Choroid plexus epithelial cell (primary cell): ENCODE measurements around the gene PTGES3.

ENCODE experiments used
- DNase-seq: peaks from one replicate; pipeline ENCODE4 v3.0.0-alpha.2; 2010; ENCODE audit warnings: low read depth
- H3K4me3 ChIP-seq: 2 replicates; pipeline ENCODE4 v1.5.1; 2011; ENCODE audit warnings: low read depth, mild to moderate bottlenecking, control low read depth, low read length, moderate library complexity
- TF ChIP-seq, protein P1 (sequence below): conservative IDR thresholded peaks from 2 replicates; pipeline ENCODE4 v1.5.1; 2011; ENCODE audit warnings: low read depth, mild to moderate bottlenecking, control low read depth, inconsistent platforms, low read length, moderate library complexity

The PTGES3 gene

DNA sequence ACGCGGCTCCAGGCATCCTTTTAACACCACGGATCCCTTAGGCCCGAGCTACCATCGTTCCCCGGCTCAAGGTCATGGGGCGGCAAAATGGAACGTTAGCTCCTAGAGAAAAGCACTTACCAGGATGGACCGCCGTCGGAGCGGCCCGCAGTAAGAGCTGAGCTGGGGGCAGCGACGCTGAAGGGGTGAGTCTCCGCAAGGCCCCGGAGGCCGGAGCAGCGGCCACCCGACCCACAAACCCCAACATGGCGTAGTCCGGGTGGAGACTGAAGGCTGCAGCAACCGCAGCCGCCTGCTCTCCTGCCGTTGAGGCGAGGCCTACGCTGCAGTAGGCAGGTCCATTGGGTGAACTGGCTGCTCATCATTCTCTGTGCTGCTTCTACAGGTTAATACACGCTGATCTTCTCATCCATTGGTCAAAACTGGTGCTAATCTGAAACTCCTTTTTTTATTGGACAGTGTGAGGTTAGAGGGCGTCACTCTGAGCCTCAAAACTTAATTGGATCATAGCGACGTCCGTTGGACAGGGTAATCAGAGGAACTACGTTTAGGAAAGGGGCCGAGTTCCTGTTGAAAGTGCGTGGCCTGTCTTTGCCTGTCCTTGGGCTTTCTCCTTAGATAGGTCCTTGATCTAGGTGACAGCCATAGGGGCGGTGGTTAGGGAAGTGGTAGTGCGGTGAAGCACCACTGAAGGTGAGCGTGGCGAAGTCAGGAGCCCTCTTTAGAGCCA is 42.2 kb downstream of the PTGES3 start, which contains the start of gene ATP5F1B:
ATP5F1B (minus strand) TSS at position 268 of the 730 bp plus-strand sequence; CDS start at position 247, 21 bp downstream.
- DNase-seq = peak; percentile 100
- TF ChIP-seq, protein P1, sequence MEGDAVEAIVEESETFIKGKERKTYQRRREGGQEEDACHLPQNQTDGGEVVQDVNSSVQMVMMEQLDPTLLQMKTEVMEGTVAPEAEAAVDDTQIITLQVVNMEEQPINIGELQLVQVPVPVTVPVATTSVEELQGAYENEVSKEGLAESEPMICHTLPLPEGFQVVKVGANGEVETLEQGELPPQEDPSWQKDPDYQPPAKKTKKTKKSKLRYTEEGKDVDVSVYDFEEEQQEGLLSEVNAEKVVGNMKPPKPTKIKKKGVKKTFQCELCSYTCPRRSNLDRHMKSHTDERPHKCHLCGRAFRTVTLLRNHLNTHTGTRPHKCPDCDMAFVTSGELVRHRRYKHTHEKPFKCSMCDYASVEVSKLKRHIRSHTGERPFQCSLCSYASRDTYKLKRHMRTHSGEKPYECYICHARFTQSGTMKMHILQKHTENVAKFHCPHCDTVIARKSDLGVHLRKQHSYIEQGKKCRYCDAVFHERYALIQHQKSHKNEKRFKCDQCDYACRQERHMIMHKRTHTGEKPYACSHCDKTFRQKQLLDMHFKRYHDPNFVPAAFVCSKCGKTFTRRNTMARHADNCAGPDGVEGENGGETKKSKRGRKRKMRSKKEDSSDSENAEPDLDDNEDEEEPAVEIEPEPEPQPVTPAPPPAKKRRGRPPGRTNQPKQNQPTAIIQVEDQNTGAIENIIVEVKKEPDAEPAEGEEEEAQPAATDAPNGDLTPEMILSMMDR = no peak
- peak within 1 kb of the TSS; percentile 100 for H3K4me3 ChIP-seq

DNA sequence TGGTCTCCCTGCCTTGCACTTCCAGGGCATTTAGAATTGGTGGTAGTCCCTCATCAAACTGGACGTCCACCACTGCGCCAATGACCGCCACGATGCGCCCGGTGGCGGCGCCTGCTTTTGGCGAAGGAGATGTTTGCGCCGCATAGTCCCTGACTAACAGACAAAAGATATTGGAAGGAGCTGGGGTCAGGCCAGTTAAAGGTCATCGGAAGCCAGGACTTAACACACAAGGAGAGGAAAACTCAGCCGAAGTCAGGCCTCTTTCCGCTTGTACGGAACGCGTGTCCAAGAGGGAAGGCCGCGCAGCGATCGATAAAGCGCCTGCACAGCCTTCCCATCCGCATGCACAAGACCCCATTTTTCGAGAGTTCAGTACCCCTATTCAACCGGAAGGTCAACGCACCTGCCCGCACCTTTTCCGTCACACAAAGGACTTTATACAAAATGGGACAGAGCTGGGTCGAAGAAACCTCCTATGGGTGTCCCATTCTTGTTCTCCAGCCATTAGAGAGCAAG is 42.8 kb downstream of the PTGES3 start:
- no peak for DNase-seq
- TF ChIP-seq, protein P1 = no peak
- H3K4me3 ChIP-seq = peak overlapping the region; percentile 100

DNA sequence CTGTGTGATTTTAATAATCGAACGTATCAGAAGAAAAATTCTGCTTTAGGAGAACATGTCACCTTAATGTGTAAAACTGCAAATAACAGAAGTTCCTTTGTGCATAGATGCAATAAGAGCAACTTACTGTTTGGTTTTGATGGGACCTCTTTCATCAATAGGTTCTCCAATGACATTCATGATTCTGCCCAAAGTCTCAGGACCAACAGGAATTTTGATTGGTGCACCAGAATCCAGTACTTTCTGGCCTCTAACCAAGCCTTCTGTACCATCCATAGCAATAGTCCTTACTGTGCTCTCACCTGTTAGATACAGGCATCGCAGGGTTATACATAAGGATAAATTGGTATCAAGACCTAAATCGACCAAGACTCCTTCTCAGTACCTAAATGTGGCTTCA is 43.4 kb downstream of the PTGES3 start:
- TF ChIP-seq, protein P1 = no peak
- H3K4me3 ChIP-seq = peak overlapping the region; percentile 100
- DNase-seq = peak; percentile 52

DNA sequence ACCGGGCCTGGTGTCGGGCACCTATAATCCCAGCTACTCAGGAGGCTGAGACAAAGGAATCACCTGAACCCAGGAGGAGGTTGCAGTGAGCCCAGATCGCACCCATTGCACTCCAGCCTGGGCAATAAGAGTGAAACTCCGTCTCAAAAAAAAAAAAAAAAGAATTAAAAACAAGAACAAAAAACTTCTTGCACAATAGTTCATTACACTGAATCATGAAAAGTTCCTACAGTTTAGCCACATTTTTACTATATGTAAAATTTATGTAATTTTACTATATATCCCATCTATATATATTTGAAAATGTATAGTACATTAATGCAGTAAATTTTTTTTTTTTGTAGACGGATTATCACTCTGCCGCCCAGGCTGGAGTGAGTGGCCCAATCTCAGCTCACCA is 46.9 kb downstream of the PTGES3 start:
- TF ChIP-seq, protein P1 = no peak
- no peak for DNase-seq
- H3K4me3 ChIP-seq = no peak overlapping the region

DNA sequence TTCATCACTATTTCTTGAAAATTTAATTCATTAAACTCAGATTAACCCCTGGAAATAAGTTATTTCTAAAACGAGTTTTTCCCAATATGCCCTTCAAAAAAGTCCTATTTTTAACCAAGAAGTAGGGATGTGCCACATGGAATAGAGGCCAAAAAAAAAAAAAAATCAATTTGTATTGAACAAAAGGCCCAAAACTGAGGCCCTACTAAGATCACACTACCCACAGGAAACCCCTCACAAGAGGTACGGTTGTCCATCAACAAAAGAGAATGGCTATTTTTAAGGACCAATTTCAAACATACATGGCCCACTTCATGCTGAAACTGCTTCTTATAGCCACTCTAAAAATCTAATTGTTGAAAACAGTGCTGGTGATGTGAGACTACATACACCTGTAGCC is 50.5 kb downstream of the PTGES3 start:
- TF ChIP-seq, protein P1 = no peak
- no peak for DNase-seq
- no peak overlapping the region for H3K4me3 ChIP-seq

DNA sequence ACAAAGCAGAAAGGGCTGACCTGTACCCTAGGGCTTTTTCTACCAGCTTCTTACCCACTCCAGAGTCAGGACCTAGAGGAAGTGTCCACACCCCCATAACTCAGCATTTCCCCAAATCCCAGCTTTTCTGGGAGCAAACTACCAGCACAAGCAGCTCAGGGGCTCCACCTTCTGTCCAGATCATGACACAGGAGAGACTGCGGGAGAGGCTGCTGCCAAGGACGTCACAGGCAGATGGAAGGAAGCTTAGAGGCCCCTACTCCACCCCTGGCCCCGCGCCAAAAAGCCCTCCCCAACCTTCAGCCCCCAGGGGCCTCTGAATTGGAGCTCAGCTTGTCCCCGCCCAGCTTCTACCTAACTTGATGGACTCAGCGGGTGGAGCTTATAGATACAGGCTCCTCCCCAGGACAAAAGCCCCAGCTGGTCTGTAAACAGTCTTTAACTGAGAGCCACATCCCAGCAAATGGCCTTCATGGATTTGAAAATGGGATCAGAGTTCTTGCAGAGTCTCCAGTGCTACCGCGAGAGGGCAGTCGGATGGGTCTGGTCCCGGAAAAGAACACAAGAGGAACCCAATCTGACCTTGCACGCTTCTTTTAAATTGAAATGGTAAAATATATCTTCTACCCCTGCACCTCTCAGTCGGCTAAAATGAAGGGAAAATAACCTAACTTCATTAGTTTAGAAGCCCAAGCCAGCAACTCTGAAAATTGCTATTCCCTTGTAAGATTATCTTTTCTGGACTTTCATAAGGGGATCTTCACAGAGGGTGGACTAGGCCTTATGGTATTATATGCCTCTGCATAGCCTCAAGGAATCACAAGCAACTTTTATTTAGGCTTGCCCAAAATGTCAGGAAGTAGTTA is 51.2 kb downstream of the PTGES3 start:
- H3K4me3 ChIP-seq = peak overlapping the region; percentile 84
- TF ChIP-seq, protein P1 = peak; percentile 74
- peak; percentile 100 for DNase-seq
